Thymus (tissue), 11 donors: ENCODE measurements around the gene RASAL1. TPM values are rescaled to one million over a fixed set of nuclear protein-coding genes. Genes with fewer than 3 reads are reported as not detected.

Experiments used
- DNase-seq, 9 donors: peaks; one replicate each; pipeline ENCODE4 v3.0.0-alpha.2; 2013; ENCODE audit warnings: low spot score in 9 of 9, low read depth in 6 of 9, missing footprints in 1 of 9
- H3K27ac ChIP-seq, 2 donors: one replicate each; pipeline ENCODE4 v1.5.1; 2013; ENCODE audit warnings: control low read depth in 1 of 2, low read depth in 1 of 2, low read length in 1 of 2, mild to moderate bottlenecking in 1 of 2, moderate library complexity in 1 of 2
- H3K27me3 ChIP-seq, 2 donors: one replicate each; pipeline ENCODE4 v1.5.1; 2013; ENCODE audit warnings: low read length in 1 of 2; ENCODE audit not compliant: control insufficient read depth in 2 of 2, insufficient read depth in 1 of 2
- H3K36me3 ChIP-seq, 2 donors: one replicate each; pipeline ENCODE4 v1.5.1; 2013; ENCODE audit warnings: low read length in 1 of 2, mild to moderate bottlenecking in 1 of 2, moderate library complexity in 1 of 2; ENCODE audit not compliant: control insufficient read depth in 2 of 2, insufficient read depth in 2 of 2
- H3K4me1 ChIP-seq, 2 donors: one replicate each; pipeline ENCODE4 v1.5.1; 2013; ENCODE audit warnings: low read length in 2 of 2; ENCODE audit not compliant: control insufficient read depth in 2 of 2, insufficient read depth in 2 of 2
- H3K4me3 ChIP-seq, 2 donors: one replicate each; pipeline ENCODE4 v1.5.1; 2013; ENCODE audit warnings: low read length in 2 of 2, control low read depth in 1 of 2, mild to moderate bottlenecking in 1 of 2
- H3K9me3 ChIP-seq, 2 donors: one replicate each; pipeline ENCODE4 v1.5.1; 2013; ENCODE audit warnings: low read length in 1 of 2, mild to moderate bottlenecking in 1 of 2; ENCODE audit not compliant: control insufficient read depth in 2 of 2, insufficient read depth in 1 of 2
- WGBS: extraction: QIAGEN DNeasy Blood & Tissue Kit; methylation state at CpG from one replicate; pipeline ENCODE4 v1.1.7; 2013; 5-methylcytosine and 5-hydroxymethylcytosine counted together
- polyA plus RNA-seq: library from polyadenylated mRNA; stranded (reverse); fragments of 200-250 nt; gene quantifications from one replicate; pipeline ENCODE4 v1.2.3, GENCODE V29; 2013
- total RNA-seq: library from RNA; stranded (reverse); fragments of 120-200 nt; gene quantifications from one replicate; pipeline ENCODE4 v1.2.4, GENCODE V29; 2013
- donor health status: healthy.

RASAL1 gene
- total and polyA plus RNA-seq, 2 donors, result 1.7 to 3.7 TPM

- no peak overlapping the region for H3K27ac ChIP-seq
Measured at GRCh38 chr12:113098441-113099028, 37.0 kb downstream of the RASAL1 start.

GRCh38 chr12:113097716-113098440 lies 37.7 kb downstream of the RASAL1 start:
- Histone ChIP-seq H3K4me3 (no peak overlapping the region), H3K4me1 (peaks cover 0 to 12% of the 10 kb centered on the region in 2 donors), H3K36me3 (no peaks in the 10 kb centered on the region), H3K9me3 (no peaks in the 10 kb centered on the region), H3K27me3 (peaks cover 0 to 2% of the 10 kb centered on the region in 2 donors), H3K27ac (no peak overlapping the region)
- no peak for DNase-seq
- WGBS, result 81% methylated on average over 14 of the region's 14 CpGs

More at GRCh38 chr12:113098441-113099028, 37.0 kb downstream of the RASAL1 start:
- H3K9me3 ChIP-seq, result no peaks in the 10 kb centered on the region
- peaks cover 0 to 9% of the 10 kb centered on the region in 2 donors for H3K4me1 ChIP-seq
- no peaks in the 10 kb centered on the region for H3K36me3 ChIP-seq
- no peak overlapping the region for H3K4me3 ChIP-seq
- DNase-seq, result peak in 5 of 9 donors; percentile 41 to 73 (median 48)
- WGBS, result 37% methylated on average over 15 of the region's 15 CpGs
- no peaks in the 10 kb centered on the region for H3K27me3 ChIP-seq

DNA sequence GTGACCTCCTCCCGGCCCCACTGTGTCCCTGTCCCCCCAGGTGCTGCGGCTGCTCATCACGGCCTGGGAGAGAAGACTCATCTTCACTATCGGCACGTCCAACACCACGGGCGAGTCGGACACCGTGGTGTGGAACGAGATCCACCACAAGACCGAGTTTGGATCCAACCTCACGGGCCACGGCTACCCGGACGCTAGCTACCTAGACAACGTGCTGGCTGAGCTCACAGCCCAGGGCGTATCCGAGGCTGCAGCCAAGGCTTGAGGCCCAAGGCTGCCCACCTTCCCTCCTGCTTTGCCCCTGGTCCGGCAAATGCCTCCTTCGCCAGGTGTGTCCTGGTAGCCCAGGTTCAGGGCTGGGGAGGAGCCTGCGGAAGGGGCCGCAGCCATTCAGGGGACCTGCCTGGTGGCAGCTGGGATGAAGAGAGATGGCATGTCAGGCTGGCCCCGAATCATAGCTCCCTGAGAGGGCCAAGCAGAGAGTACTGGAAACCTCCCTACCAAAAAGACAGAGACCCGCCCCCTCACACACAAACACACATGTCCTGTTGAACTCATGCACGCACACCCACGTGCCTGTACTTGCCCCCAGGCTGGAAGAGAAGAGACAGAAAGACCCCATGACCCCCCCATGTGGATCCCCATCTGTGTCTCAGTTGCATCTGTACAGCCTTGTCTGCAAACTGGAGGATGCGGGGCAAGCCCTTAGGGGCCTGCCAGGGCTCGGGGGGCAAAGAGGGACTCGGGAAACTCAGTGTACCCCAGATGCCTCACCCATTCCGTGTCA lies 38.7 kb downstream of the RASAL1 start:
- no peak for DNase-seq
- H3K4me1 ChIP-seq, result peaks cover 0 to 19% of the 10 kb centered on the region in 2 donors
- no peaks in the 10 kb centered on the region for H3K9me3 ChIP-seq
- H3K27me3 ChIP-seq, result peaks cover 0 to 3% of the 10 kb centered on the region in 2 donors
- H3K27ac ChIP-seq, result no peak overlapping the region
- H3K36me3 ChIP-seq, result no peaks in the 10 kb centered on the region
- 95% methylated on average over 30 of the region's 30 CpGs for whole genome bisulfite sequencing
- H3K4me3 ChIP-seq, result no peak overlapping the region

GRCh38 chr12:113095405-113095804 lies 40.2 kb downstream of the RASAL1 start:
- Histone ChIP-seq H3K9me3 (no peaks in the 10 kb centered on the region), H3K4me1 (peaks cover 0 to 34% of the 10 kb centered on the region in 2 donors), H3K27me3 (peaks cover 0 to 3% of the 10 kb centered on the region in 2 donors), H3K36me3 (no peaks in the 10 kb centered on the region), H3K27ac (no peak overlapping the region), H3K4me3 (no peak overlapping the region)
- DNase-seq, result no peak
- WGBS, result 77% methylated on average over 6 of the region's 6 CpGs

DNA sequence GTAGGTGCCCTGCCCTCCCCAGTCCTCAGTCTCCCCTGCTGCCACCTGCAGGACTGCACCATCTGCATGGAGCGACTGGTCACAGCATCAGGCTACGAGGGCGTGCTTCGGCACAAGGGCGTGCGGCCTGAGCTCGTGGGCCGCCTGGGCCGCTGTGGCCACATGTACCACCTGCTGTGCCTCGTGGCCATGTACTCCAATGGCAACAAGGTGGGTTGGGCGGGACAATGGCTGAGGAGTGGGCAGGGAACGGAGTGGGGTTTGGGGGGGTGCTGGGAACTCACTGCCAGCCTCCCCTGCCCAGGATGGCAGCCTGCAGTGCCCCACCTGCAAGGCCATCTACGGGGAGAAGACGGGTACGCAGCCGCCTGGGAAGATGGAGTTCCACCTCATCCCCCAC lies 40.8 kb downstream of the RASAL1 start:
- WGBS, result 99% methylated on average over 16 of the region's 16 CpGs
- Histone ChIP-seq H3K4me1 (peaks cover 1 to 41% of the 10 kb centered on the region in 2 donors), H3K27me3 (peaks cover 0 to 3% of the 10 kb centered on the region in 2 donors), H3K9me3 (no peaks in the 10 kb centered on the region), H3K36me3 (no peaks in the 10 kb centered on the region), H3K4me3 (no peak overlapping the region), H3K27ac (no peak overlapping the region)
- no peak for DNase-seq

GRCh38 chr12:113093409-113094101 lies 42.0 kb downstream of the RASAL1 start:
- WGBS, result 91% methylated on average over 32 of the region's 32 CpGs
- DNase-seq, result no peak
- Histone ChIP-seq H3K36me3 (no peaks in the 10 kb centered on the region), H3K4me1 (peaks cover 10 to 51% of the 10 kb centered on the region in 2 donors), H3K9me3 (no peaks in the 10 kb centered on the region), H3K27me3 (peaks cover 0 to 3% of the 10 kb centered on the region in 2 donors), H3K4me3 (no peak overlapping the region), H3K27ac (no peak overlapping the region)

DNA sequence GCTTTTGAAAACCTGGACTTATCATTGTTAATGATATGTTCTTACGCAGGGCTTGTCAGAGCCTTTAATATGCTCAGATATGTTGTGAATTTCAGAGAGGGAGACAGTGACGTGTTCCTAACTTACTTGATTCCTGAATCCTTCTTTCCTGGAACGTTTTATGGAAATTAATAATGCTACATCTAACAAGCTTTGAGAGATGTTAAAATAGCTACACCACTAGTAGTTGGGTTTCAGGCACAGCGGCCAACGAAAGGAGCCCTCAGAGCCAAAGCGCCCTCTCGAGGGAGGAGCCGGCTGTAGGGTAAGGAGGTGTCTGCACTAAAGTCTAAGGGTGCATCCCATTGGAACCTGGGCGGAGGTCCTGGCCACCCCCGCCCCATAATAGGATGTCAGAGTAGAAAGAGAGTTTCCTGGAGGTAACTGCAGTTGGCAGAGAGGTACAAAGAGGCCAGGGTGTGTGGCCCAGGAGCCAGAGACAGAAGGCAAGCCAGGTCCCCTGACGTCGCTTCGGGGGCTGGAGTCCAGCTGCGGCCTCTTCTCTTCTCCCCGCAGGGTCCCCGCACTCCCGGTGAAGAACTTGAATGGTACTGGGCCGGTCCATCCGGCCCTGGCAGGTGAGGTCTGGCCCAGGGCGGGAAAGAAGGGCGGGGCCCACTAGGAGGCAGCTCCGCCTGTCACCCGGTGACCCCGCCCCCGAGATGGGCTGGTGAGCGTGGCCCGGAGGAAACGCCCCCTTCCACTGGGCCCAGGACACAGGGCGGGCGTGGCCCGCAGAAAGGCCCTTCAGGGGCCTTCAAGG lies 42.8 kb downstream of the RASAL1 start:
- no peak overlapping the region for H3K27ac ChIP-seq
- DNase-seq, result no peak
- H3K4me3 ChIP-seq, result no peak overlapping the region

DNA sequence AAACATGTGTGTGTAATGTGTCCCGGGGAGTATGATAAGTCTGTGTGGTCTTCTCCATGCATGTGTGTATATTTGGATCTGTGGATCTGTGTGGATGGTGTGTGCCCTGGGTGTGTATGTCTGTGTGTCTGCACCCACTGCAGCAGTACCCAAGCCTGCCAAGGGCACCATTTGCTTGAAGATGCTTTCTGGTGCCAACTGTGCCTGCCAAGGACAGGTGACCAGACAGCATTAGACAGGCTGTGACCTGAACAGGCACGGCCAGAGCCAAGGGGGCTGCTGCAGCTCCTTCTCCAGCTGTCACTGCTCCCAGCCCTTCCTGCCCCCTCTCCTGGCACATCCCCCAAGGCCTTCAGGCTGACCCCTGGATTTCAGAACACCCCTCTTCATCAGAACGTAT lies 44.1 kb downstream of the RASAL1 start:
- DNase-seq, result no peak
- peaks cover 0 to 3% of the 10 kb centered on the region in 2 donors for H3K27me3 ChIP-seq
- H3K4me1 ChIP-seq, result peaks cover 25 to 62% of the 10 kb centered on the region in 2 donors
- H3K9me3 ChIP-seq, result no peaks in the 10 kb centered on the region
- H3K36me3 ChIP-seq, result no peaks in the 10 kb centered on the region
- no peak overlapping the region for H3K4me3 ChIP-seq
- 87% methylated on average over 3 of the region's 3 CpGs for WGBS
- H3K27ac ChIP-seq, result no peak overlapping the region

More for the DNA sequence above, 42.8 kb downstream of the RASAL1 start:
- Histone ChIP-seq H3K27me3 (peaks cover 0 to 3% of the 10 kb centered on the region in 2 donors), H3K36me3 (no peaks in the 10 kb centered on the region), H3K9me3 (no peaks in the 10 kb centered on the region), H3K4me1 (peaks cover 12 to 50% of the 10 kb centered on the region in 2 donors)
- WGBS, result 74% methylated on average over 31 of the region's 31 CpGs
